HG03432 (cell line): ENCODE measurements around the gene TMEM214.

ENCODE experiments used
- ATAC-seq: cut with Tn5 transposase; IDR thresholded peaks from one replicate; pipeline ENCODE4 v1.9.1; 2021; ENCODE audit warnings: mild to moderate bottlenecking, moderate library complexity; ENCODE audit not compliant: unreplicated experiment

The TMEM214 gene

GRCh38 chr2:27082773-27083409 is 50.1 kb downstream of the TMEM214 start:
- no peak for ATAC-seq

DNA sequence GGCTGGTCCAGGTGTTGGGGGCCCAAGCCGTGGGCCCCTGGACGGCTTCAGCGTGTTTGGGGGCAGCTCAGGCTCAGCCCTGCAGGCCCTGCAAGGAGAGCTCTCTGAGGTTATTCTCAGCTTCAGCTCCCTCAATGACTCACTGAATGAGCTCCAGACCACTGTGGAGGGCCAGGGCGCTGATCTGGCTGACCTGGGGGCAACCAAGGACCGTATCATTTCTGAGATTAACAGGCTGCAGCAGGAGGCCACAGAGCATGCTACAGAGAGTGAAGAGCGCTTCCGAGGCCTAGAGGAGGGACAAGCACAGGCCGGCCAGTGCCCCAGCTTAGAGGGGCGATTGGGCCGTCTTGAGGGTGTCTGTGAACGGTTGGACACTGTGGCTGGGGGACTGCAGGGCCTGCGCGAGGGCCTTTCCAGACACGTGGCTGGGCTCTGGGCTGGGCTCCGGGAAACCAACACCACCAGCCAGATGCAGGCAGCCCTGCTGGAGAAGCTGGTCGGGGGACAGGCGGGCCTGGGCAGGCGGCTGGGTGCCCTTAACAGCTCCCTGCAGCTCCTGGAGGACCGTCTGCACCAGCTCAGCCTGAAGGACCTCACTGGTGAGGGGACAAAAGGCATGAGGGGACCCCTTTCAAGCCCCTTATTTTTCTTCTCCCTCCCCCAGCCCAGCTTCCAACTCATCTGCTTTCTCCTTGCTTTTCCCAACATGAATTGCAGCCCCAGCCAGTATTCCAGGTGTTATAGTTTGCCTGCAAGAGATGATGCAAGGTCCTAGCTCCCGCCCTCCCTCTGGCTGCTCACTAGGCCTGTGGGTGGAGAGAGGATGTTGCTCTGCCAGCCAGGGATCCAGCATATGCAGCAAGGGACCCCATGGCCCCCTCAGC is 50.9 kb downstream of the TMEM214 start:
- no peak for ATAC-seq

- no peak for ATAC-seq
Measured at GRCh38 chr2:27084297-27085061, 51.7 kb downstream of the TMEM214 start.

DNA sequence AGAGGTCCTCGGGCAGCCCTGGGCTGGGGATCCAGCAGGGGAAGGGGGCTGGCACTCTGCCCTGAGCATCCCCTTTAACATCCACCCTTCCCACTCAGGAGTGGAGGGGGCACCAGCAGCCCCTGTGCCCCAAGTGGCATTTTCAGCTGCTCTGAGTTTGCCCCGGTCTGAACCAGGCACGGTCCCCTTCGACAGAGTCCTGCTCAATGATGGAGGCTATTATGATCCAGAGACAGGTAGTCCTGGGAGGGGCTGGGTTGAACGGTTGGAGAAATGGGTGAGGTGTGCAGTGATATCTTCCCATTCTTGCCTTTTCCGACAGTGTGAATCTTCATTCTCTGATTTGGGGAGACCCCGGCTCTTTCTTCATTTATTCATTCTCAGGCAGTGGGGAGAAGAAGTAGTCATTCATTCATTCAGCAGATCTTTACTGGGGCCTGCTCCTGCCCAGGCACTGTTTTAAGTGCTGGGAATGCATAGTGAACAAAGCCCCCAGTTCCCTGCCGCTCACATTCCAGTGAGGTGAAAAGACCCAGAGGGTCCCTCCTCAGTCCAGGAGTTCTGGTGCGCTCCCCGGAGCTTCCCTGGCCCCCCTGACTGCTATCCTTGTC is 52.4 kb downstream of the TMEM214 start:
- ATAC-seq = no peak

DNA sequence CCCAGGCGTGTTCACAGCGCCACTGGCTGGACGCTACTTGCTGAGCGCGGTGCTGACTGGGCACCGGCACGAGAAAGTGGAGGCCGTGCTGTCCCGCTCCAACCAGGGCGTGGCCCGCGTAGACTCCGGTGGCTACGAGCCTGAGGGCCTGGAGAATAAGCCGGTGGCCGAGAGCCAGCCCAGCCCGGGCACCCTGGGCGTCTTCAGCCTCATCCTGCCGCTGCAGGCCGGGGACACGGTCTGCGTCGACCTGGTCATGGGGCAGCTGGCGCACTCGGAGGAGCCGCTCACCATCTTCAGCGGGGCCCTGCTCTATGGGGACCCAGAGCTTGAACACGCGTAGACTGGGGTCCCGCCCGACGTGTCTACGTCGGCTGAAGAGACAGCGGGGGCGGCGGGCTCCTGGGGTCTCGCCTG is 52.9 kb downstream of the TMEM214 start:
- ATAC-seq = peak; percentile 10

GRCh38 chr2:27086090-27086723 is 53.4 kb downstream of the TMEM214 start:
- ATAC-seq = peak; percentile 83

DNA sequence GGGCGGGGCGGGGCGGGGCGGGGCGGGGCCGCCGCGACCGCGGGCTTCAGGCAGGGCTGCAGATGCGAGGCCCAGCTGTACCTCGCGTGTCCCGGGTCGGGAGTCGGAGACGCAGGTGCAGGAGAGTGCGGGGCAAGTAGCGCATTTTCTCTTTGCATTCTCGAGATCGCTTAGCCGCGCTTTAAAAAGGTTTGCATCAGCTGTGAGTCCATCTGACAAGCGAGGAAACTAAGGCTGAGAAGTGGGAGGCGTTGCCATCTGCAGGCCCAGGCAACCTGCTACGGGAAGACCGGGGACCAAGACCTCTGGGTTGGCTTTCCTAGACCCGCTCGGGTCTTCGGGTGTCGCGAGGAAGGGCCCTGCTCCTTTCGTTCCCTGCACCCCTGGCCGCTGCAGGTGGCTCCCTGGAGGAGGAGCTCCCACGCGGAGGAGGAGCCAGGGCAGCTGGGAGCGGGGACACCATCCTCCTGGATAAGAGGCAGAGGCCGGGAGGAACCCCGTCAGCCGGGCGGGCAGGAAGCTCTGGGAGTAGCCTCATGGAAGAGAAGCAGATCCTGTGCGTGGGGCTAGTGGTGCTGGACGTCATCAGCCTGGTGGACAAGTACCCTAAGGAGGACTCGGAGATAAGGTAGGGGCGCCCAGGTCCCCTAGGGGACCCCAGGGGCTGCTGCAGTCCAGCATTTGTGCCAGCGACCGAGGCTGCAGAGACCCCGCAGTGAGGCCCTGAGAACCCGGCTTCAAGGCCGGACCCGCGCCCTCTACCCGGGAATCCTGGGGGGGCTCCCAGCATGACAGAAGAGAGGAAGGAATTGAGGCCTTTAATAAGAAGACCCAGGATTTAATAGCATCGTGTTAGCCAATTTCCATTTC is 54.2 kb downstream of the TMEM214 start, which contains the start of gene KHK:
Gene KHK (plus strand): TSS at position 49 of the 870 bp plus-strand sequence. CDS start 488 bp downstream, at position 537.
- ATAC-seq = peak; percentile 17

DNA sequence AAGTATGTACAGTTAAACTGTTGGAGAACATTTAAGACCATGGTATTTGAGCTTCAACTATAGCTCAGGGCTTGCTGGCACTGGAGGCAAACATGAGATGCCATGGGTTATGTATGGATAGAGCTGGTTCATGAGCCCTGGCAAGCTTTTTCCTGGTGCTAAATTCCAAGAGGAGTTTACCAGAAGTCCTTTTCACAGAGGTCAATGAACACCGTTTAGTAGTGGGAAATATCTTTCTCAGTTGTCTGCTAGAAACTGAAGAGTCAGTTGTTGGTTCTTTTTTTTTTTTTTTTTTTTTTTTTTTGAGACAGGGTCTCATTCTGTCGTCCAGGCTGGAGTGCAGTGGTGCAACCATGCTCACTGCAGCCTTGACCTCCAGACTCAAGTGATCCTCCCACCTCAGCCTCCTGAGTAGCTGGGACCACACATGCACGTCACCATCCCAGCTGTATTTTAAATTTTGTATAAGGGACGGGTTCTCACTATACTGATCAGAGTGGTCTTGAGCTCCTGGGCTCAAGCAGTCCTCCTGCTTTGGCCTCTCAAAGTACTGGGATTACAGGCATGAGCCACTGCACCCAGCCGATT is 55.2 kb downstream of the TMEM214 start:
- ATAC-seq = no peak

- ATAC-seq = no peak
Measured at GRCh38 chr2:27088634-27089033, 55.9 kb downstream of the TMEM214 start.

DNA sequence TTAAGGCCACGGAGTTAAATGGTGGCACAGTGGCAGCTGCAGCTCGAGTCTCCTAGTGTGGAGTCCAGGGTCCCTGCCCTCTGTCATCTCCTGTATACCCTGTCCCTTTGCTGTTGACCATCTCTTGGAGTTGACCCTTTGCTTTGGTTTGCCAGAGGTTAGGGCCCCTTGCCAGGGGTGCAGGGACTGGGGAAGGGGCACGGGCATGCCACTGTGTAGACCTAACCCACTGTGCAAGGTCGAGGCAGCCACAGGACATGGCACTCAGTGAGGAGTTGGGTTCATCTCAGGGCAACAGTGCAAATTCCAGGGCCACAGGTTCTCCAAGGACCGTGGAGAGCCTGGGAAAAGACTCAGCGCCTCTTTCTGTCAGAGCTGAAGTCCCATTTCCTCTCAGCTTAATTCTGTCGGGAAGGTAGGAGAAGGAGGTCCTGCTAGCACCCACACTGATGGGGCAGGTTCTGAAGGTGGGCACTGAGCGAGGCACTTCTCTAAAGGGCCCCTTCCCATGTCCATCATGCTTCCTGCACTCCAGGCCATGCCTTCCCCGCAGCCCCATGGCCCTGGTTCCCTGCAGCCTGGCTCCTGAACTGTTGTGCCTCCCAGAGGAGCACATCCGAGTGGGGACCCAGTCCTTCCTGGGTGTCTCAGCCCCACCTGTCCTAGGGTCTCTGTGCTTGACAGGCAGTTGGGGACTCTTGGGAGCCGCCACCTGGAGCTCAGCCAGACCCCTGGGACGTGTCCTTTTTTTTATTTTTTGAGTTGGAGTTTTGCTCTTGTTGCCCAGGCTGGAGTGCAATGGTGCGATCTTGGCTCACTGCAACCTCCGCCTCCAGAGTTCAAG is 56.6 kb downstream of the TMEM214 start:
- no peak for ATAC-seq
